Activated CD4-positive, alpha-beta T cell treated with anti-CD3 and anti-CD28 coated beads, Interleukin-2, amount 50 U/mL, for 48 hours (primary cell): Measurements from ENCODE around the gene TNK2.
"Not testable (repeated sequence)": the region's sequence is repeated elsewhere in the genome, so short reads cannot be mapped to it uniquely, and the experiment has no call there.

ENCODE experiments used
- DNase-seq, 2 experiments: peaks; one replicate each; pipeline ENCODE4 v3.0.0-alpha.2; 2020

The TNK2 gene

GRCh38 chr3:195907934-195908693 lies at the start of gene TNK2:
Gene TNK2 (minus strand): TSS chr3:195908551. CDS start chr3:195888588, 19,963 bp downstream.
- peak; percentile 59 to 69 for DNase-seq

GRCh38 chr3:195956577-195956976 lies 48.2 kb upstream of the TNK2 start:
- DNase-seq, result no peak

GRCh38 chr3:195955416-195955841 lies 47.1 kb upstream of the TNK2 start:
- DNase-seq, result peak; percentile 74 to 76

GRCh38 chr3:195954752-195955119 lies 46.4 kb upstream of the TNK2 start:
- DNase-seq, result not testable (repeated sequence)

GRCh38 chr3:195954052-195954751 lies 45.9 kb upstream of the TNK2 start:
- peak; percentile 81 to 85 for DNase-seq

- DNase-seq, result not testable (repeated sequence)
Observed at GRCh38 chr3:195952590-195952989, 44.2 kb upstream of the TNK2 start.

GRCh38 chr3:195951443-195952177 lies 43.3 kb upstream of the TNK2 start:
- DNase-seq, result not testable (repeated sequence)

- not testable (repeated sequence) for DNase-seq
Observed at GRCh38 chr3:195950731-195951130, 42.4 kb upstream of the TNK2 start.

GRCh38 chr3:195950164-195950563 lies 41.8 kb upstream of the TNK2 start:
- not testable (repeated sequence) for DNase-seq

GRCh38 chr3:195946910-195947699 lies 38.8 kb upstream of the TNK2 start:
- DNase-seq, result not testable (repeated sequence)

GRCh38 chr3:195941265-195941815 lies 33.0 kb upstream of the TNK2 start:
- not testable (repeated sequence) for DNase-seq

- DNase-seq, result not testable (repeated sequence)
Observed at GRCh38 chr3:195940806-195941205, 32.5 kb upstream of the TNK2 start.

- DNase-seq, result not testable (repeated sequence)
Observed at GRCh38 chr3:195939526-195940470, 31.4 kb upstream of the TNK2 start.

- DNase-seq, result not testable (repeated sequence)
Observed at GRCh38 chr3:195933044-195933430, 24.7 kb upstream of the TNK2 start.

- DNase-seq, result no peak
Observed at GRCh38 chr3:195932418-195933043, 24.2 kb upstream of the TNK2 start.

GRCh38 chr3:195931582-195932273 lies 23.4 kb upstream of the TNK2 start:
- DNase-seq, result no peak

GRCh38 chr3:195929452-195929851 lies 21.1 kb upstream of the TNK2 start:
- no peak for DNase-seq

GRCh38 chr3:195921334-195921791 lies 13.0 kb upstream of the TNK2 start:
- no peak for DNase-seq

- DNase-seq, result no peak
Observed at GRCh38 chr3:195918176-195918575, 9.8 kb upstream of the TNK2 start.

GRCh38 chr3:195916991-195917390 lies 8.6 kb upstream of the TNK2 start:
- no peak for DNase-seq
